A673 (cell line): ENCODE results near the gene DRC7.

Experiments
- EZH2 ChIP-seq: fragments of 200-600 bp; sonication (generic); IDR thresholded peaks from 2 replicates; pipeline ENCODE4 v1.6.1; 2017; ENCODE audit warnings: borderline replicate concordance, low read depth, mild to moderate bottlenecking, mixed read lengths, antibody characterized with exemption, low read length; ENCODE audit not compliant: poor library complexity, severe bottlenecking
- TF ChIP-seq, protein P1 (sequence below): fragments of 300-800, 200-600 bp; sonication (generic); conservative IDR thresholded peaks from 2 replicates; pipeline ENCODE4 v1.5.1; 2017; ENCODE audit warnings: low read depth, mild to moderate bottlenecking, antibody characterized with exemption, low read length, moderate library complexity, mixed read lengths

DNA sequence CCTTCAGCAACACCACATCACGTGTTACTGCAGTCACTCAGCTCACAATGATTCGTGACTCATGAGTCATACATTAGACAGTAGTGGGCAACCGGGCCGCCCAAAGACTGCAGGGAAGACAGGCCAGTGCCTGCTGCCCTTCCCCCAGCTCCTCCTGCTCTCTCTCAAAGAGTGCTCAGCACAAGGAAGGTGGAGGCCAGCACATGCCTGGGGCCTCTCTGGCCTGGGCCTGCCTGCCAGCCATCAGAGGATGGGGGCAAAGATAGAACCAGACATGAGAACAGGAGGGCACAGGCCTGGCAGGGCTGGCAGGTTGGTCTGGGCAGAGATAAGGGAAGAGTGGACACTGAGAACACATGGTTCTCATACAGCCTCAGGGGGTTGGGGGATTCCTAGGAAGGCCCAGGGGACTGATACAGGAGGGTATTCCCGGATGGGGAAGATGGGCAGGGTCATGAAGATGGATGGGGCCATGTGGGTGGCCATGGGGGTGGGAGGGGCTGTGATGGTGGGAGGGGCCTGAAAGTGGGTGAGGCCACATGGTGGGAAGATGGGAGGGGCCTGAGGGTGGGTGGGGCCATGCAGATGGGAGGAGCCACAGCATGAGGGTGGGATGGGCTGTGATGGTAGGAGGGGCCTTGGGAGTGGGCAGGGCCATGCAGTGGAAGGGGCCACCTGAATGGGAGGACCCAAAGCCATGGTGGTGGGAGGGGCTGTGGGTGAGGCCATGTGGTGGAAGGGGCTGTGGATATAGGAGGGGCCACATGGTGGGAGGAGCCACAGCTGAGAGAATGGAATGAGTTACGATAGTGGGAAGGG is 69.9 kb downstream of the DRC7 start:
- TF ChIP-seq, protein P1, sequence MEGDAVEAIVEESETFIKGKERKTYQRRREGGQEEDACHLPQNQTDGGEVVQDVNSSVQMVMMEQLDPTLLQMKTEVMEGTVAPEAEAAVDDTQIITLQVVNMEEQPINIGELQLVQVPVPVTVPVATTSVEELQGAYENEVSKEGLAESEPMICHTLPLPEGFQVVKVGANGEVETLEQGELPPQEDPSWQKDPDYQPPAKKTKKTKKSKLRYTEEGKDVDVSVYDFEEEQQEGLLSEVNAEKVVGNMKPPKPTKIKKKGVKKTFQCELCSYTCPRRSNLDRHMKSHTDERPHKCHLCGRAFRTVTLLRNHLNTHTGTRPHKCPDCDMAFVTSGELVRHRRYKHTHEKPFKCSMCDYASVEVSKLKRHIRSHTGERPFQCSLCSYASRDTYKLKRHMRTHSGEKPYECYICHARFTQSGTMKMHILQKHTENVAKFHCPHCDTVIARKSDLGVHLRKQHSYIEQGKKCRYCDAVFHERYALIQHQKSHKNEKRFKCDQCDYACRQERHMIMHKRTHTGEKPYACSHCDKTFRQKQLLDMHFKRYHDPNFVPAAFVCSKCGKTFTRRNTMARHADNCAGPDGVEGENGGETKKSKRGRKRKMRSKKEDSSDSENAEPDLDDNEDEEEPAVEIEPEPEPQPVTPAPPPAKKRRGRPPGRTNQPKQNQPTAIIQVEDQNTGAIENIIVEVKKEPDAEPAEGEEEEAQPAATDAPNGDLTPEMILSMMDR = no peak
- TF ChIP-seq EZH2 = no peak
